Ishikawa (cell line): ENCODE data around the gene ADCY10.

Experiments used
- CEBPB ChIP-seq: IDR thresholded peaks from 2 replicates; pipeline ENCODE4 v1.6.1; 2012
- FOXM1 ChIP-seq: IDR thresholded peaks from 2 replicates; pipeline ENCODE4 v1.6.1; 2012; ENCODE audit warnings: low read depth, borderline replicate concordance
- MAX ChIP-seq: IDR thresholded peaks from 2 replicates; pipeline ENCODE4 v1.6.1; 2012
- TCF12 ChIP-seq: IDR thresholded peaks from 2 replicates; pipeline ENCODE4 v1.6.1; 2012; ENCODE audit warnings: low read depth
- TEAD4 ChIP-seq: IDR thresholded peaks from 2 replicates; pipeline ENCODE4 v1.6.1; 2012

- TF ChIP-seq TCF12 (no peak), TEAD4 (no peak), MAX (no peak), CEBPB (no peak), FOXM1 (no peak)
These were observed 122.4 kb downstream of the ADCY10 start for GRCh38 chr1:167791281-167792187.
